OCI-LY7 (cell line): ENCODE measurements around the gene ZNF485. TPM values are rescaled to one million over a fixed set of nuclear protein-coding genes. Genes with fewer than 3 reads are reported as not detected.

ENCODE experiments used
- BruUV-seq: library from RNA; stranded (reverse); fragments of 400-500 nt; replicated peaks from 2 replicates; lab custom pipeline; 2021; lab: Mats Ljungman, UMichigan
- CTCF ChIA-PET: fragments of 300-600 bp; sonication (Branson Sonifier 250); formaldehyde crosslinking; loops from one replicate; lab custom pipeline; 2022; ENCODE audit warnings: antibody characterized with exemption; ENCODE audit not compliant: unreplicated experiment; lab: Charles Lee
- POLR2A ChIA-PET: fragments of 300-600 bp; sonication (Branson Sonifier 250); formaldehyde crosslinking; loops from one replicate; lab custom pipeline; 2022; ENCODE audit warnings: antibody characterized with exemption; lab: Charles Lee
- DNase-seq: peaks from one replicate; pipeline ENCODE4 v3.0.0-alpha.2; 2015; ENCODE audit warnings: low spot score
- H2AFZ ChIP-seq: fragments of 200-600 bp; sonication (generic), shearing (Covaris generic); 2 replicates; pipeline ENCODE4 v1.6.1; 2014; ENCODE audit warnings: mild to moderate bottlenecking, antibody characterized with exemption, low read length, moderate library complexity
- H3K27ac ChIP-seq: fragments of 200-600 bp; sonication (generic); 2 replicates; pipeline ENCODE4 v1.5.1; 2014; ENCODE audit warnings: mixed run types, low read depth, mild to moderate bottlenecking, moderate library complexity, low read length, inconsistent platforms; ENCODE audit not compliant: poor library complexity, severe bottlenecking
- H3K36me3 ChIP-seq: fragments of 200-600 bp; sonication (generic); 2 replicates; pipeline ENCODE4 v1.6.1; 2014; ENCODE audit warnings: mild to moderate bottlenecking, antibody characterized with exemption, low read length, moderate library complexity, mixed read lengths; ENCODE audit not compliant: insufficient read depth
- H3K4me1 ChIP-seq: fragments of 200-600 bp; sonication (generic); 2 replicates; pipeline ENCODE4 v1.5.1; 2014; ENCODE audit warnings: mild to moderate bottlenecking, low read length; ENCODE audit not compliant: insufficient read depth, poor library complexity, severe bottlenecking
- H3K4me2 ChIP-seq: fragments of 200-600 bp; sonication (generic); 2 replicates; pipeline ENCODE4 v1.6.1; 2014; ENCODE audit warnings: mild to moderate bottlenecking, low read length
- H3K4me3 ChIP-seq: fragments of 200-600 bp; sonication (generic); 2 replicates; pipeline ENCODE4 v1.5.1; 2014; ENCODE audit warnings: mild to moderate bottlenecking, low read depth, low read length; ENCODE audit not compliant: poor library complexity, severe bottlenecking
- H3K79me2 ChIP-seq: fragments of 200-600 bp; sonication (generic); 2 replicates; pipeline ENCODE4 v1.6.1; 2016; ENCODE audit warnings: low read depth, mild to moderate bottlenecking, low read length, moderate library complexity, mixed read lengths; ENCODE audit not compliant: insufficient read depth
- H3K9me2 ChIP-seq: fragments of 200-600 bp; sonication (generic); 2 replicates; pipeline ENCODE4 v1.6.1; 2016; ENCODE audit warnings: mild to moderate bottlenecking, low read length, mixed read lengths; ENCODE audit not compliant: insufficient read depth
- H3K9me3 ChIP-seq: fragments of 200-600 bp; sonication (generic); 2 replicates; pipeline ENCODE4 v1.6.1; 2014; ENCODE audit warnings: mild to moderate bottlenecking, mixed run types, low read length, mixed read lengths
- H4K20me1 ChIP-seq: fragments of 200-600 bp; sonication (generic); 2 replicates; pipeline ENCODE4 v1.6.1; 2014; ENCODE audit warnings: mild to moderate bottlenecking, antibody characterized with exemption, low read length, moderate library complexity, mixed read lengths; ENCODE audit not compliant: insufficient read depth
- EZH2phosphoT487 ChIP-seq: fragments of 200-600 bp; sonication (generic); IDR thresholded peaks from 2 replicates; pipeline ENCODE4 v1.6.1; 2018; ENCODE audit warnings: low read depth, borderline replicate concordance, mild to moderate bottlenecking, mixed run types, antibody characterized with exemption, low read length, moderate library complexity, mixed read lengths
- intact Hi-C: fragments of 100-400 bp; cut with micrococcal nuclease; formaldehyde crosslinking; loops from one replicate; pipeline ENCODE4 v1.10.0; 2022; ENCODE audit not compliant: unreplicated experiment
- total RNA-seq, 2 experiments: library from RNA; depleted of rRNA in 1 of 2; stranded (reverse); fragments of >200 nt in 1 of 2; shearing (Covaris generic) in 1 of 2; gene quantifications; 2 replicates each; pipeline ENCODE4 v1.2.3, GENCODE V29; 2014 to 2022
- TF ChIP-seq, protein P1 (sequence below): fragments of 200-600 bp; sonication (generic); conservative IDR thresholded peaks from 2 replicates; pipeline ENCODE4 v1.5.1; 2014; ENCODE audit warnings: mild to moderate bottlenecking, antibody characterized with exemption, low read length, moderate library complexity, mixed read lengths

ZNF485 gene
- total RNA-seq, 2 experiments from 2014 or later, result 7.9 to 9.9 TPM

DNA sequence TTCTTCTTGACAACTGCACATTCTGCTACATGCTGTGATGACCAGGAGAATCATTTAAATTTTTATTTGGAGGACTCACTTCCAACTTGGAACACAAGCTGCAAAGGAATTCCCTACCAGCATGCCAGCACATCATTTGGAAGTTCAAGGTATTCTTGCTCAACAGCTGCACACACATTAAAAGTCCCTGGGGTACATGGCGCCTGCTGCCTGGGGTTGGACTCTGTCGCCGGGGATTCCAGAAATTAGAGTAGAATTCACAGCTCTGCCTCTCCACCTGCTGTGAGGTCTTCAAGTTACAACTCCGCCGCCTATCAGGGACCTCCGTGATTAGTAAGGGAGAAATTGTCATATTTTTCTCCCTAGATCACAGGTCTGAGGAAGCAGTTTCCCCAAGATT is 41.3 kb downstream of the ZNF485 start:
- no peak for TF ChIP-seq EZH2phosphoT487
- TF ChIP-seq, protein P1, sequence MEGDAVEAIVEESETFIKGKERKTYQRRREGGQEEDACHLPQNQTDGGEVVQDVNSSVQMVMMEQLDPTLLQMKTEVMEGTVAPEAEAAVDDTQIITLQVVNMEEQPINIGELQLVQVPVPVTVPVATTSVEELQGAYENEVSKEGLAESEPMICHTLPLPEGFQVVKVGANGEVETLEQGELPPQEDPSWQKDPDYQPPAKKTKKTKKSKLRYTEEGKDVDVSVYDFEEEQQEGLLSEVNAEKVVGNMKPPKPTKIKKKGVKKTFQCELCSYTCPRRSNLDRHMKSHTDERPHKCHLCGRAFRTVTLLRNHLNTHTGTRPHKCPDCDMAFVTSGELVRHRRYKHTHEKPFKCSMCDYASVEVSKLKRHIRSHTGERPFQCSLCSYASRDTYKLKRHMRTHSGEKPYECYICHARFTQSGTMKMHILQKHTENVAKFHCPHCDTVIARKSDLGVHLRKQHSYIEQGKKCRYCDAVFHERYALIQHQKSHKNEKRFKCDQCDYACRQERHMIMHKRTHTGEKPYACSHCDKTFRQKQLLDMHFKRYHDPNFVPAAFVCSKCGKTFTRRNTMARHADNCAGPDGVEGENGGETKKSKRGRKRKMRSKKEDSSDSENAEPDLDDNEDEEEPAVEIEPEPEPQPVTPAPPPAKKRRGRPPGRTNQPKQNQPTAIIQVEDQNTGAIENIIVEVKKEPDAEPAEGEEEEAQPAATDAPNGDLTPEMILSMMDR, result no peak
- Histone ChIP-seq H3K27ac (no peak overlapping the region), H3K4me1 (no peaks in the 10 kb centered on the region), H3K9me3 (no peaks in the 10 kb centered on the region), H3K4me3 (no peak overlapping the region), H3K4me2 (no peak overlapping the region), H3K79me2 (no peaks in the 10 kb centered on the region), H2AFZ (no peak overlapping the region), H3K36me3 (no peaks in the 10 kb centered on the region), H3K9me2 (no peaks in the 10 kb centered on the region), H4K20me1 (no peaks in the 10 kb centered on the region)
- ChIA-PET CTCF (no interaction called here), POLR2A (no interaction called here)
- intact Hi-C loops, result no loop called here
- BruUV-seq, result no TSS peak
- no peak for DNase-seq

DNA sequence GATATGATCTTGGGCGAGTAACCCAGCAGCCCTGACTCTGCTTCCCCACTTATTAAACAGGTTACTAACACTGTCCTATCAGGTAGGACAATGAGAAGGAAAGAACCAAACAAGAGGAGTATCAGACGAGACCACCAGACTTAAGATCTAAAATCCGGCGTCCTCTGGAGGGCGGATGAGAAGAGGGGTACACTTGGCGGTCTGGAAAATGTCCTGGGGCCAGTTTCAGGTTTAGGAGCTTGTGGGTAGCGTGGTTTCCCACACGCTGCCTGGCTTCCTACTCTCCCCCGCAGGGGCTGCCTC is 41.8 kb downstream of the ZNF485 start:
- Histone ChIP-seq H3K4me2 (peak overlapping the region; percentile 33; the same call in 1 of the 2 replicates), H3K36me3 (no peaks in the 10 kb centered on the region), H3K27ac (no peak overlapping the region), H4K20me1 (no peaks in the 10 kb centered on the region), H3K9me2 (no peaks in the 10 kb centered on the region), H3K4me3 (no peak overlapping the region), H3K4me1 (no peaks in the 10 kb centered on the region), H2AFZ (no peak overlapping the region), H3K9me3 (no peaks in the 10 kb centered on the region), H3K79me2 (no peaks in the 10 kb centered on the region)
- DNase-seq, result no peak
- ChIA-PET POLR2A (no interaction called here), CTCF (no interaction called here)
- TF ChIP-seq EZH2phosphoT487, result no peak
- TF ChIP-seq, protein P1, result no peak
- intact Hi-C loops, result no loop called here
- no TSS peak for BruUV-seq

DNA sequence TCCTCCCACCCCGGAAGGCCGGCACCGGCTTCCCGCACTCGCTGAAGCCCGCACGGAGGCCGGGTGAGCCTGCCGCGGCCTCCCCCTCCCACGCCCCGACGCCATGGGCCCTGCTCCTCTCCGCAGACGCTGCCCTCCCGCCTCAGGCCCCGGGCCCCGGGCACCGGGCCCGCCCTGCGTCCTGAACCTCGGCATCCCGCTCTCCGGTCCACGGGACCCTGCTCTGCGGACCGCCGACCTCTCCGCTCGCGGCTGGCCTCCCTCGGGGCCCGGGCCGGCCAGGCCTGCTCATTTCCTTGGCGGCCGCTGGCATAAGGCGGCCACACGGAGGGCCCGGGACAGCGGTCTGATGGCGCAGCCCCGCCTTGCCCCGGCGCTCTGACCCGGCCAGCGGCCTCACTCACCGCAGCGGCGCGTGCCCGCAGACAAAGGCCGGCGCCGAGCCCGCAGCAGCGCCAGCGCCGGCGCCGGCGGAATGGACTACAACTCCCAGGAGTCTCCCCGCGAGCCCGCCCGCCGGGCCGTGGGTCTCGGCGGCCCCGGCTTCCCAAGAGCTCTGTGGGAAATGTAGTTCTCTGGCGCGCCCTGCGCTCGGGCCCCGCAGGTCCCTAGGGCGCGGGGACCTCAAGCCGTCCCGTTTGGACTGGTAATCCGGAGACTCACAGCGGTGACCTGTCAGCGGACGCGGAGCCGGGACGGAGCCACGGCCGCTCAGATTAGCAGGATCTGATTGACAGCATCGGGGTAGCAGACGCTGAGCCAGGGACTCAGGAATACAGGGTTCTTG is 42.4 kb downstream of the ZNF485 start, which contains the start of gene ZNF32:
ZNF32 (minus strand) TSS at position 484 of the 787 bp plus-strand sequence. CDS start 2,748 bp downstream, outside the sequence.
- no peak for DNase-seq
- Histone ChIP-seq H3K9me3 (no peaks in the 10 kb centered on the region), H3K4me1 (no peaks in the 10 kb centered on the region), H3K36me3 (no peaks in the 10 kb centered on the region), H2AFZ (no peak within 1 kb of the TSS), H3K9me2 (no peaks in the 10 kb centered on the region), H3K27ac (no peak within 1 kb of the TSS), H3K4me3 (no peak within 1 kb of the TSS), H3K79me2 (no peaks in the 10 kb centered on the region), H4K20me1 (no peaks in the 10 kb centered on the region), H3K4me2 (peak within 1 kb of the TSS; percentile 40; the same call in 1 of the 2 replicates)
- no TSS peak for BruUV-seq
- intact Hi-C loops, result no loop called here
- ChIA-PET CTCF (no interaction called here), POLR2A (no interaction called here)
- TF ChIP-seq, protein P1, result no peak
- no peak for TF ChIP-seq EZH2phosphoT487
